DMS153 (cell line): ENCODE measurements around the gene ENTPD7.
"Not testable (repeated sequence)": the region's sequence is repeated elsewhere in the genome, so short reads cannot be mapped to it uniquely, and the experiment has no call there.

Experiments used
- DNase-seq: peaks from one replicate; lab custom pipeline; 2025; lab: John Stamatoyannopoulos, UW

Gene ENTPD7, protein sequence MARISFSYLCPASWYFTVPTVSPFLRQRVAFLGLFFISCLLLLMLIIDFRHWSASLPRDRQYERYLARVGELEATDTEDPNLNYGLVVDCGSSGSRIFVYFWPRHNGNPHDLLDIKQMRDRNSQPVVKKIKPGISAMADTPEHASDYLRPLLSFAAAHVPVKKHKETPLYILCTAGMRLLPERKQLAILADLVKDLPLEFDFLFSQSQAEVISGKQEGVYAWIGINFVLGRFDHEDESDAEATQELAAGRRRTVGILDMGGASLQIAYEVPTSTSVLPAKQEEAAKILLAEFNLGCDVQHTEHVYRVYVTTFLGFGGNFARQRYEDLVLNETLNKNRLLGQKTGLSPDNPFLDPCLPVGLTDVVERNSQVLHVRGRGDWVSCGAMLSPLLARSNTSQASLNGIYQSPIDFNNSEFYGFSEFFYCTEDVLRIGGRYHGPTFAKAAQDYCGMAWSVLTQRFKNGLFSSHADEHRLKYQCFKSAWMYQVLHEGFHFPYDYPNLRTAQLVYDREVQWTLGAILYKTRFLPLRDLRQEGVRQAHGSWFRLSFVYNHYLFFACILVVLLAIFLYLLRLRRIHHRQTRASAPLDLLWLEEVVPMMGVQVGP

GRCh38 chr10:99659031-99659867 lies at the start of gene ENTPD7:
ENTPD7 (plus strand) TSS chr10:99659509; CDS start chr10:99659957, 448 bp downstream.
- peak; percentile 93 for DNase-seq

GRCh38 chr10:99610221-99610620 lies 49.1 kb upstream of the ENTPD7 start:
- no peak for DNase-seq

GRCh38 chr10:99611326-99611725 lies 48.0 kb upstream of the ENTPD7 start:
- no peak for DNase-seq

- DNase-seq, result peak; percentile 18
These were observed 47.0 kb upstream of the ENTPD7 start for GRCh38 chr10:99612167-99612831.

DNA sequence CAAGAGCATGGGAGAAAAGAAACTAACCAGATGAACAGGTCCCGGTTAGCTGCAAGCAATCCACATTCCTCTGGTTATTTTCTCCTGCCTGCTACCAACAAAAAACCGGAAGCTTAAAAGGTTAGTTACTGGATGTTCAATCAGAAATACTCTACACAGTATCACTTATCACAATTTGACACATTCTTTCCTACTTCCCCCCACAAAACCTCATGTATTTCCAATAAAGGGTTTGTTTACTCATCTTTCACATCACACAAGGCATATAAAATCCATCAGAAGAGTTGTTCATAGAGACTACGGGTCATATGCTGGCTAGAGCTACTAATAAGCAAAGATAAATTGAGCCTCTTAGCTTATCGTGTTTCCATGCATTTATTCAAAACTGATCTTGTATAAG lies 43.9 kb upstream of the ENTPD7 start:
- DNase-seq, result no peak

DNA sequence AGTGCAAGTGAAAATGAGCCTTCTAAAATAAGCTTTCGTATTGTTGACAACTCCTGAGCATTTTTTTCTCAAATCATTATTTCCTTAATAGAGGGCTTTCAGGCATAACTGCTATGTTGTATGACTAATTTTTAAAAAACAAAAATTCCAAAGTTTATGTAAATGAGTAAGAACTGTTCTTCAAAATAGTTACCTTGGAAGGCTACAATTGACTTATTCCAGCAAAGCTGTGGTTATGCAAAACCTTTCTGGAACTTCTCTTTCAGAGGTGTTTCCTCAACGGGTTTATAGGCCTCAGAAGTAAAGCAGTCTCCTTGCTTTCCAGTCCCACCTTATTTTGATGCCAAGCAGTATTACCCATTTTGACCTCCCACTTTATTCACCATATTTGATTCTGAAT lies 41.6 kb upstream of the ENTPD7 start:
- DNase-seq, result no peak

DNA sequence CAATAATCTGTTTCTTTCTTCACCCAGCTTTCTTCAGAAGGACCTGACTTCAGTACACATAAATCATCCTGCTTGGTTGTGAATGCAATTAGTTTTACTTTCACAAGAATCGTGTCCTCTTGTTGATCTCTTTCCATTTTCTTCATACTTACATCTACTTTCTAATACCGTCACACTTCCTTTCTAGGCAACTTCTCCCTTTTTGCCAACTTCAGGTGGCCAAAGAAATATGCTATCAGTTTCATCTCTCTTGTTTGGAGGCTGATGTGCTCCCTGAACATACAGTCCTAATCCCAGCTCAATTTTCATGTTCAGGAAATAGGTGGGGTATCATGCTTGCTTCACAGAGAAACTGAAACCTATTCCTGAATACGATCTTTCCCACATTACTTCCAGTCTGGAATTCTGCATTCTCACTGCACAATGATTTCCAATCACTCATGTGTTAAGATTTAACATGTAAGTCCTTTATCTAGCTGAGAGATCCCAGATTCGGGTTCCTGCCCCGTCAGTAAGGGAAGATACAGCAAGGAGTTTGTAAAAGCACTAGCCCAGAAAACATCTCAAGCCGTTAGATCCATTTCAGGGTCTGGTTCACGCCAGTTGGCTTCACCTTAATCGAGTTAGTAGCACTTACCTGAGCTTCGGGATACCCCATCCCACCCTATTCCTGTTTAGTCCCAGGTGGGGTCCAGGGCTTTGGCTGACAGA lies 40.1 kb upstream of the ENTPD7 start:
- DNase-seq, result no peak

- peak; percentile 100 for DNase-seq
These were observed 39.2 kb upstream of the ENTPD7 start, which contains the start of gene SLC25A28 for GRCh38 chr10:99619851-99620710. SLC25A28 (minus strand) TSS chr10:99620439; CDS start chr10:99620335, 104 bp downstream.

DNA sequence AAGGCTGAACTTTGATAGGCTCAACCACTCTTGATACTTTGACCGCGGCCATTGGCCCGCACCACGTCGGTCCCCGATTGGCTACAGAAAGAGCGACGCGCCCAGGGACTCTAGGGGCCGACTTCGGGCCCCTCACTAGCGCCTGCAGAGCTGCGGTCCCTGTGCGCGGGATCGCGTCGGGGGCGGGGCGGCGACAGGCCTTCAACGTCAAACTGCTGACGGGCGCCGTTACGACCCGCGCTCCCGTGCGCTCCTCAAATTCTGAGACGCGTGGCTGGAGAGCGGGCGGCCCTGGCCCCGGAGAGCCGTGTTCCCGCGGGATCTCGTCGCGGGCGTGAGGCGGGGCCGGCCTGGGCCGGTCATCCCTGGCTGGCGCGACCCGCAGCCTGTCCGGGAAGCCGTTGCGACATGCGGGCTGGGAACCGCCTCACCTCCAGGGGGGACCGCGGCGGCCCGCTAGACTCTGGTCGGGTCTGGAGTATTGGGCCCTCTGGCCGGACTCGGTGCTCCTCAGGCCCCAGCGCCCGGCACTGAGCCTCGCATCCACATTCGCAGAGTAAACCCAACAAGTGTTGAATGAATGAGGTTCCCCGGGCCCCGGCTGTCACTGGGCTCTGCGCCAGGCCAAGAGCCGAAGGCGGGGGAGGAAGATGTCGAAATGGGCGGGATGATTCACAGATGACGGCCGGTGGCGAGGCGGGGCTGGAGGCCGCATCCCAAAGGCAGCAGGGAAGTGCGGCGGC lies 38.4 kb upstream of the ENTPD7 start:
- DNase-seq, result peak; percentile 73

DNA sequence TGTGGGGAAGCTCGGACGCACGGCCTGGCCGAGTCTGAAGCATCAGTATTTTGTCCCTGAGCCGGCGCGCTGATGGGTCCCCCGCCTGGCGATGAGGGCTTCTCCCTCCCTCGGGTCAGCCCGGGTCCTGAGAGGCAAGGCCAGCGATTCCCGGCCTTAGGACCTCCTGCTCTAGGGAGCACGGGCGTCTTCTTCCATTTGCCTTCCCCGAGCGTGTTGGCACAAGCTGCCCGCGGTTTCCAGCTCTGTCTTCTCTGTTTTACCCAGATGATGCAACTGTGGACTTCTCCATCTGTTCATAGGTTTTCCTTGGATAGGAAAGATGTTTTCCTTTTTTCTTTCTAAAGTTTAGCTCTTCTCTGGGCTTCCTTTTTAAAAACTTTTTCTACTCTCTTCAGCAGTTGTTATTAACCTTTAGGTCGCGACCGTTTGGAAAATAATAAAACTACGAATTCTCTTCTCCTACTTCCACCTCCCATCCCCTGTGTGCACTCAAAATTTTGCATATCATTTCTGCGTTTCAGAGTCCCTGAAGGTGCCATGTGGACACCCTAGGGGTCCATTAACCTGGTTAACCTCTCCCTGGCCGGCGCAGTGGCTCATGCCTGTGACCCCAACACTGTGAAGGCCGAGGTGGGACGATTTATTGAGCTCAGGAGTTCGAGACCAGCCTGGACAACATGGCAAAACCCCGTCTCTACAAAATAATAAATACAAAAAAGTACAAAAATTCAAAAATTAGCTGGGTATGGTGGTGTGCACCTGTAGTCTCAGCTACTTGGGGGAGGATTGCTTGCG lies 37.7 kb upstream of the ENTPD7 start:
- no peak for DNase-seq

DNA sequence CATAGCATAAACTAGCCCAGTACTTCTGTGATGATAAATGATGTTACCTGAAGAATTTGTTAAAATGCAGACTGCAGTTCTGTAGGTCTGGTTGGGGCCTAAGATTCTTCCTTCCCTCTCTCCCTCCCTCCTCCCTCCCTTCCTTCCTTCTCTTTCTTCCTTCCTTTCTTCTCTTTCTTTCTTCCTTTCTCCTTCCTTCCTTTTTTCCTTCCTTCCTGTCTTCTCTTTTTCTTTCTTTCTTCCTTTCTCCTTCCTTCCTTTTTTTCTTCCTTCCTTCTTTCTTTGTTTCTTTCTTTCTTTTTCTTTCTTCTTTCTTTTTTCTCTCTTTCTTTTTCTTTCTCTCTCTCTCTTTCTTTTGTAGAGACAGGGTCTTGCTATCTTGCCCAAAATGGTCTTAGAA lies 35.4 kb upstream of the ENTPD7 start:
- DNase-seq, result no peak

DNA sequence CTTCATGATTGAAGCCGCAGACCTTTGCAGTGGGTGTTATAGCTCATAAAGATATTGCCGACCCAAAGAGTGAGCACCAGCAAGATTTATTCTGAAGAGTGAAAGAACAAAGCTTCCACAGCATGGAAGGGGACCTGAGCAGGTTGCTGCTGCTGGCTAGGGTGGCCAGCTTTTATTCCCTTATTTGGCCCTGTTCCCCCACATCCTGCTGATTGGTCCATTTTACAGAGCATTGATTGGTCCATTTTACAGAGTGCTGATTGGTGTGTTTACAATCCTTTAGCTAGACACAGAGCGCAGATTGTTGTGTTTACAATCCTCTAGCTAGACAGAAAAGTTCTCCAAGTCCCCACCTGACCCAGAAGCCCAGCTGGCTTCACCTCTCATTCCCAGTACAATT lies 34.2 kb upstream of the ENTPD7 start:
- DNase-seq, result not testable (repeated sequence)

GRCh38 chr10:99628923-99629624 lies 30.2 kb upstream of the ENTPD7 start:
- DNase-seq, result no peak

GRCh38 chr10:99629625-99629978 lies 29.7 kb upstream of the ENTPD7 start:
- no peak for DNase-seq

GRCh38 chr10:99630433-99630832 lies 28.9 kb upstream of the ENTPD7 start:
- DNase-seq, result no peak

DNA sequence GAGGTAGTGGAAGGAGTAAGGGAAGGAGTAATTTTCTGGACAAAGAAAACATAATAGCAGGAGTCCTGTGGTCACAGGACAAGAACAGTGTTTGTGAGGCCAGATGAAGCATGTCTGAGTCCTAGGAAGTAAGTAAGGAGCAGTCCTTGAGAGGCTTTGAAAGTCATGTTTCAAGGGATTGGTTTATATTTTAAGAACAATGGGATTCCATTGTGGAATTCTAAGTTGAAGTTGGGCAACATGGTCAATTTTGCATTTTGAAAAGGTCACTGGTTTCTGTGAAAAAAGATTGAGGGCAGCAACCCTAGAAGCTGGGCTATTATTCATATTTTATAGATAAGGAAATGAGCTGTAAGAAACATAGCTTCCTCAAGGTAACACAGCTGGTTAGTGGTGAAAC lies 28.3 kb upstream of the ENTPD7 start:
- no peak for DNase-seq

DNA sequence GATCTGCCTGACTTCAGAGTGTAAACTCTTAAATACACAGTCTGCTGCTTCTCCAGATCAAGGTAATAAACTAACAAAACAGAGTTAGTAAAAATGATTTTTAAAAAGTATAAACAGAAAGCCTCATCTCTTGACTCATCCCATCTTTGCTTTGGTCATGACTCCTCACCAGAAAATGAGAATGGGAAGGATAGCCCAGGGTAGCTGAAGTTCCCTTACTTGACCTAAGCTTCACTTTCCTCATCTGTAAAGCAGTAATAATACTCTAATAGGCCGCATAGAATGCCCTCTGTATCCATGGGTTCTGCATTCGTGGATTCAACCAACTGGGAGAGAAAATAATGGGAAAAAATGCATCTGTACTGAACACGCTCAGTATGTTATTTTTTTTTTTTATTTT lies 27.8 kb upstream of the ENTPD7 start:
- DNase-seq, result no peak

DNA sequence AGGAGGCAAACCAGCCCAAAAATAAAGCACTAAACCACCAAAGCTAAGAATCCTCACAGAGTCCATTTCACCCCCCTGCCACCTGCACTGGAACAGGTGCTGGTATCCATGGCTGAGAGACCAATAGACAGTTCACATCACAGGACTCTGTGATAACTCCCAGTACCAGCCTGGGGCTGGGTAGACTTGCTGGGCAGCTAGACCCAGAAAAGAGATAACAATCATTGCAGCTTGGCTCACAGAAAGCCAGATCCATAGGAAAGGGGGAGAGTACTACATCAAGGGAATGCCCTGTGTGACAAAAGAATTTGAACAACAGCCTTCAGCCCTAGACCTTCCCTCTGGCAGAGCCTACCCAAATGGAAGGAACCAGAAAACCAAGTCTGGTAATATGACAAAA lies 25.5 kb upstream of the ENTPD7 start:
- DNase-seq, result no peak
